PC-3 (cell line): ENCODE results near the gene ABCG1. TPM values are rescaled to one million over a fixed set of nuclear protein-coding genes. Genes with fewer than 3 reads are reported as not detected.

ENCODE experiments used
- ATAC-seq: fragments of 200-7000 bp; cut with Tn5 transposase; 2 replicates; pipeline ENCODE4 v1.9.1; 2020; ENCODE audit warnings: mild to moderate bottlenecking, moderate library complexity
- BruUV-seq: library from RNA; stranded (reverse); fragments of 400-500 nt; replicated peaks from 2 replicates; lab custom pipeline; 2021; lab: Mats Ljungman, UMichigan
- CTCF ChIA-PET: fragments of 300-600 bp; sonication (Branson Sonifier 250); formaldehyde crosslinking; loops from one replicate; lab custom pipeline; 2022; ENCODE audit warnings: antibody characterized with exemption; lab: Charles Lee
- POLR2A ChIA-PET: fragments of 300-600 bp; sonication (Branson Sonifier 250); formaldehyde crosslinking; loops from one replicate; lab custom pipeline; 2022; ENCODE audit warnings: antibody characterized with exemption; ENCODE audit not compliant: unreplicated experiment; lab: Charles Lee
- DNase-seq: peaks from one replicate; pipeline ENCODE4 v3.0.0-alpha.2; 2015
- H2AFZ ChIP-seq: fragments of 300-600 bp; sonication (generic); 2 replicates; pipeline ENCODE4 v1.6.0; 2016; ENCODE audit warnings: antibody characterized with exemption, low read length
- H3F3A ChIP-seq: fragments of 300-600 bp; sonication (generic); one replicate; pipeline ENCODE4 v1.6.0; 2017; ENCODE audit warnings: antibody characterized with exemption, low read length, control low read depth, mild to moderate bottlenecking; ENCODE audit not compliant: unreplicated experiment
- H3K27ac ChIP-seq: fragments of 300-600 bp; sonication (generic); 2 replicates; pipeline ENCODE4 v1.5.1; 2016; ENCODE audit warnings: mild to moderate bottlenecking, low read length
- H3K27me3 ChIP-seq: fragments of 300-600 bp; sonication (generic); 2 replicates; pipeline ENCODE4 v1.6.1; 2016; ENCODE audit warnings: low read length, mixed read lengths
- H3K36me3 ChIP-seq: fragments of 300-600 bp; sonication (generic); 2 replicates; pipeline ENCODE4 v1.6.1; 2016; ENCODE audit warnings: low read depth, mixed run types, low read length, mixed read lengths
- H3K4me1 ChIP-seq: fragments of 300-600 bp; sonication (generic); 2 replicates; pipeline ENCODE4 v1.5.1; 2016; ENCODE audit warnings: low read length; ENCODE audit not compliant: insufficient read depth
- H3K4me2 ChIP-seq: fragments of 300-600 bp; sonication (generic); 2 replicates; pipeline ENCODE4 v1.6.0; 2016; ENCODE audit warnings: low read length
- H3K4me3 ChIP-seq: fragments of 300-600 bp; sonication (generic); 2 replicates; pipeline ENCODE4 v1.5.1; 2016; ENCODE audit warnings: mild to moderate bottlenecking, low read length, mixed read lengths
- H3K79me2 ChIP-seq: fragments of 300-600 bp; sonication (generic); 2 replicates; pipeline ENCODE4 v1.6.1; 2017; ENCODE audit warnings: low read length, mixed read lengths
- H3K9ac ChIP-seq: fragments of 300-600 bp; sonication (generic); 2 replicates; pipeline ENCODE4 v1.6.0; 2016; ENCODE audit warnings: mild to moderate bottlenecking, low read length
- H3K9me2 ChIP-seq: fragments of 300-600 bp; sonication (generic); replicated peaks from 2 replicates; pipeline ENCODE4 v1.6.1; 2016; ENCODE audit warnings: mixed run types, low read length, mixed read lengths
- H3K9me3 ChIP-seq: fragments of 300-600 bp; sonication (generic); 2 replicates; pipeline ENCODE4 v1.6.1; 2016; ENCODE audit warnings: low read length, mixed read lengths
- H4K20me1 ChIP-seq: fragments of 300-600 bp; sonication (generic); 2 replicates; pipeline ENCODE4 v1.6.1; 2016; ENCODE audit warnings: low read length, mixed read lengths
- EZH2 ChIP-seq: fragments of 300-600 bp; sonication (generic); IDR thresholded peaks from one replicate; pipeline ENCODE4 v1.6.1; 2017; ENCODE audit warnings: antibody characterized with exemption, mild to moderate bottlenecking, low read length; ENCODE audit not compliant: unreplicated experiment
- EZH2phosphoT487 ChIP-seq: fragments of 300-600 bp; sonication (generic); IDR thresholded peaks from 2 replicates; pipeline ENCODE4 v1.6.1; 2018; ENCODE audit warnings: mild to moderate bottlenecking, antibody characterized with exemption, low read length, borderline replicate concordance
- intact Hi-C: fragments of 100-400 bp; cut with micrococcal nuclease; formaldehyde crosslinking; loops from 2 replicates; pipeline ENCODE4 v1.9.0; 2023
- total RNA-seq: library from RNA; depleted of rRNA; stranded (reverse); fragments of >200 nt; gene quantifications from 2 replicates; pipeline ENCODE4 v1.2.3, GENCODE V29; 2014
- TF ChIP-seq, protein P1 (sequence below): fragments of 300-600 bp; sonication (generic); conservative IDR thresholded peaks from 2 replicates; pipeline ENCODE4 v1.5.1; 2017; ENCODE audit warnings: antibody characterized with exemption, low read depth, mild to moderate bottlenecking, low read length

The ABCG1 gene
- total RNA-seq, 1 experiment from 2014 or later = 0.66 TPM

DNA sequence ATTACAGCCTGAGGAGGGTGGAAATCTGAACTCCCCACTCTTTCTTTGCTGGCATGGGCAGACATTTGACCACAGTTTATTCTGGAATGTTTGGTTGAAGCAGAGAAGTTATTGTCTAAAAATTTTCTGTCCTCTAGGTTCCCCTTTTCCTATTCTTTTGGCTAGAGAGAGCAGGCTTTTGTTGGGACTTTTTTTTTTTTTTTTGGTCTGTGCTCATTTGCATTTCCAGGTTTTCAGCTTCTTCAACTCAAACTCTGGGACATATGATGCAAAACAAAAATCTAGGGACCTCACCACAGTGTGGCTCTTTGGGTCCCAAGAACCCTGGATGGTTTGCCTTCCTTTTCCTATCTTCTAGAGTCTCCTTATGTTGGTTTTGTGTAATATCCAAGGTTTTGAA is 10.9 kb upstream of the ABCG1 start:
- Histone ChIP-seq H3K27ac (no peak overlapping the region), H3F3A (no peaks in the 10 kb centered on the region), H3K9ac (no peak overlapping the region), H3K9me3 (no peaks in the 10 kb centered on the region), H3K79me2 (no peaks in the 10 kb centered on the region), H4K20me1 (no peaks in the 10 kb centered on the region), H3K4me1 (peaks cover 9% of the 10 kb centered on the region), H3K27me3 (no peaks in the 10 kb centered on the region), H3K4me2 (no peak overlapping the region), H3K36me3 (no peaks in the 10 kb centered on the region), H2AFZ (no peak overlapping the region), H3K4me3 (no peak overlapping the region), H3K9me2 (no peaks in the 10 kb centered on the region)
- TF ChIP-seq EZH2 = no peak
- TF ChIP-seq, protein P1, sequence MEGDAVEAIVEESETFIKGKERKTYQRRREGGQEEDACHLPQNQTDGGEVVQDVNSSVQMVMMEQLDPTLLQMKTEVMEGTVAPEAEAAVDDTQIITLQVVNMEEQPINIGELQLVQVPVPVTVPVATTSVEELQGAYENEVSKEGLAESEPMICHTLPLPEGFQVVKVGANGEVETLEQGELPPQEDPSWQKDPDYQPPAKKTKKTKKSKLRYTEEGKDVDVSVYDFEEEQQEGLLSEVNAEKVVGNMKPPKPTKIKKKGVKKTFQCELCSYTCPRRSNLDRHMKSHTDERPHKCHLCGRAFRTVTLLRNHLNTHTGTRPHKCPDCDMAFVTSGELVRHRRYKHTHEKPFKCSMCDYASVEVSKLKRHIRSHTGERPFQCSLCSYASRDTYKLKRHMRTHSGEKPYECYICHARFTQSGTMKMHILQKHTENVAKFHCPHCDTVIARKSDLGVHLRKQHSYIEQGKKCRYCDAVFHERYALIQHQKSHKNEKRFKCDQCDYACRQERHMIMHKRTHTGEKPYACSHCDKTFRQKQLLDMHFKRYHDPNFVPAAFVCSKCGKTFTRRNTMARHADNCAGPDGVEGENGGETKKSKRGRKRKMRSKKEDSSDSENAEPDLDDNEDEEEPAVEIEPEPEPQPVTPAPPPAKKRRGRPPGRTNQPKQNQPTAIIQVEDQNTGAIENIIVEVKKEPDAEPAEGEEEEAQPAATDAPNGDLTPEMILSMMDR = no peak
- TF ChIP-seq EZH2phosphoT487 = no peak
- intact Hi-C loops = no loop called here
- ChIA-PET CTCF (interaction anchor here (0.9 kb wide), 1 partner anchor 34 kb away, joined by 4 read pairs; no protein-coding TSS in a partner anchor), POLR2A (no interaction called here)
- no TSS peak for BruUV-seq
- ATAC-seq = no peak
- no peak for DNase-seq

DNA sequence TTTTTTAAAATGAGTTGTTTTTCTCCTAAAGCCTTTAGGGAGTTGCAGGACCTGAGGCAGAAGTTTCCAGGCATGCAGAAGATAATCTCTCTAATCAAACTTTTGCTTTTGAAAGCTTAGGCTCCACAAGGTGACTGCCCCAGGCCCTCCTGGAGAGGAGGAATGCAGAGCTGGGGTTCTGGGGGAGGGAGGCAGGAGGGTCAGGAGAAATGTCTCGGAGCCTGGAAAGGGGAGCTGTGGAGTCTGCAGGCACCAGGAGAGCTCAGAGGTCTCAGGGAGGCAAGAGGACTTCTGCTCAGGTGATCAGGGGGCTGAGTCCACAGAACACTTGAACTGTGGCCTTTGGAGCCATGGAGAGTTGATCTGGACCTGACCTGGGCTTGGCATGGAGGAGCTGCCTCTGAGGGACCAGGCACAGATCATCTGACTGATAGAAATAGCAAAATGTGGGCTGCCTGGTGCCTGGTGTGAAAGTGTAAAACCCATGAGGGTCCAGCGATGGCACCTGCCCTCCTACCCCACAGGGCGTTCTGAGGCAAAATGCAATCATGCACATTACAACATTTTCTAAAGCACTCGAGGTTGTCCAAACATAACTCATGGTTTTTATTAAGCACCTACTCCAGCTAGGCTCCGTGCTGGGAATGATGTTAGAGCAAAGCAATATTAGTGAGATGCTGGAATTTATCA is 10.0 kb upstream of the ABCG1 start:
- H4K20me1 ChIP-seq = no peaks in the 10 kb centered on the region
- no peak overlapping the region for H2AFZ ChIP-seq
- H3K36me3 ChIP-seq = no peaks in the 10 kb centered on the region
- ChIA-PET POLR2A (no interaction called here), CTCF (no interaction called here)
- no peaks in the 10 kb centered on the region for H3K27me3 ChIP-seq
- no peak overlapping the region for H3K4me3 ChIP-seq
- no peak overlapping the region for H3K27ac ChIP-seq
- H3K4me1 ChIP-seq = peaks cover 9% of the 10 kb centered on the region
- no peak overlapping the region for H3K9ac ChIP-seq
- H3K9me3 ChIP-seq = no peaks in the 10 kb centered on the region
- no peak for ATAC-seq
- no peaks in the 10 kb centered on the region for H3K79me2 ChIP-seq
- H3K9me2 ChIP-seq = no peaks in the 10 kb centered on the region
- intact Hi-C loops = no loop called here
- H3F3A ChIP-seq = no peaks in the 10 kb centered on the region
- DNase-seq = no peak
- TF ChIP-seq EZH2phosphoT487 (no peak), EZH2 (no peak)
- TF ChIP-seq, protein P1 = no peak
- no peak overlapping the region for H3K4me2 ChIP-seq
- no TSS peak for BruUV-seq

DNA sequence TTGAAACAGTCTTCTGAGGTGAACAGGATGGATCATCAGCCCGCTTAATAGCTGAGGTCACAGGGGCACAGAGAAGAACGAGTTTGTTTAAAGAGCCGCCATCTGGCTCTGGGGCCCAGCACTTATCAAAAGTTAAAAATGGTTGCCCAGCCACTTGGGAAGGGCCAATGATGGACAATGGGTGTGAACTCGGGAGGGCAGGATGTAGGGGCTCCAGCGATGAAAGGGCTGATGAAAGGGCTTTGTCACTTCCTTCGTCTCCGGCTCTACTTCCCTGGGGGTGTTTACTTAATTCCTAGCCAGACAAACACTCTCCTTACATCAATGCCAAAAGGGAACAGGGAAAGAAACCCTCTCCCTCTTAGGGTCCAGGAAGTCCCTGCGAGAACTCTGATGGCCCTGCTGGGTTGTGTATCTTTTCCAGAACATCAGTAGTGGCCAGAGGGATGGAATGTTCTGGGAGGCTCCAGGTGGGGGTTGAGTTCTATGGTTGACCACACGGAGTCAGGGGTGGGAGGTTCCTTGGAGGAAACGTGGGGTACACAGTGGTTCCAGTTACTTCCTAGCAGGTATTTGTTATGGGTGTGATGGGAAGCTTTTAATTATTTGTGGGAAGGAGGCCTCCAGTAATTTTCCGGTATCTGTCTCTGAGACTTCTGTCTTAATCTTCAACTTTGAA is 9.0 kb upstream of the ABCG1 start:
- Histone ChIP-seq H3K36me3 (no peaks in the 10 kb centered on the region), H3K9me2 (no peaks in the 10 kb centered on the region), H3F3A (no peaks in the 10 kb centered on the region), H3K4me1 (peaks cover 9% of the 10 kb centered on the region), H3K27ac (no peak overlapping the region), H3K9me3 (no peaks in the 10 kb centered on the region), H3K27me3 (no peaks in the 10 kb centered on the region), H3K9ac (no peak overlapping the region), H2AFZ (peak overlapping the region; percentile 26), H3K4me2 (0 out of 2 replicates have a peak overlapping the region, but pooled peaks have one; percentile 4), H3K79me2 (no peaks in the 10 kb centered on the region), H3K4me3 (no peak overlapping the region), H4K20me1 (no peaks in the 10 kb centered on the region)
- TF ChIP-seq EZH2phosphoT487 (no peak), EZH2 (no peak)
- TF ChIP-seq, protein P1 = no peak
- CTCF ChIA-PET = no interaction called here
- DNase-seq (peak; percentile 63), ATAC-seq (peak; percentile 93)
- POLR2A ChIA-PET = no interaction called here
- intact Hi-C loops = no loop called here
- no TSS peak for BruUV-seq
